ENCODE data around the gene MTOR.
"Not testable (repeated sequence)": the region's sequence is repeated elsewhere in the genome, so short reads cannot be mapped to it uniquely, and the experiment has no call there.

The MTOR gene

GRCh38 chr1:11214698-11215380, 47.5 kb downstream of the MTOR start:
- no peak for DNase-seq

- DNase-seq = no peak
Measured at GRCh38 chr1:11211925-11212587, 50.3 kb downstream of the MTOR start.

DNA sequence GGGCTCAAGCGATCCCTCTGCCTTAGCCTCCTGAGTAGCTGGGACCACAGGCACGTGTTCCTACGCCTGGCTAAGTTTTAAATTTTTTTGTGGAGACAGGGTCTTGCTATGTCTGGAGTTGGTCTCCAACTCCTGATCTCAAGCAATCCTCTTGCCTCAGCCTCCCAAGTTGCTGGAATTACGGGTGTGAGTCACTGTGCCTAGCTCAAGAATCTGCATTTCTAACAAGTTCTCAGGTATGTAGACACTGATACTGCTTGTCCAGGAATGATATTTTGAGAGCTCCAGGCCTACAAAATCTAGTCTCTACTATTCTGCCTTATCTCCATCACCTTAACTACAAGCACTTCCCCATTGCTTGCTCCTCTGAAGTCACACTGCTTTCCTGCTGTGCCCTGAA, 50.9 kb downstream of the MTOR start:
- DNase-seq = no peak

- DNase-seq = no peak
Measured at GRCh38 chr1:11207898-11208611, 54.3 kb downstream of the MTOR start.

GRCh38 chr1:11204396-11205190, 57.8 kb downstream of the MTOR start:
- DNase-seq = no peak

GRCh38 chr1:11198851-11199594, 63.3 kb downstream of the MTOR start:
- no peak for DNase-seq

DNA sequence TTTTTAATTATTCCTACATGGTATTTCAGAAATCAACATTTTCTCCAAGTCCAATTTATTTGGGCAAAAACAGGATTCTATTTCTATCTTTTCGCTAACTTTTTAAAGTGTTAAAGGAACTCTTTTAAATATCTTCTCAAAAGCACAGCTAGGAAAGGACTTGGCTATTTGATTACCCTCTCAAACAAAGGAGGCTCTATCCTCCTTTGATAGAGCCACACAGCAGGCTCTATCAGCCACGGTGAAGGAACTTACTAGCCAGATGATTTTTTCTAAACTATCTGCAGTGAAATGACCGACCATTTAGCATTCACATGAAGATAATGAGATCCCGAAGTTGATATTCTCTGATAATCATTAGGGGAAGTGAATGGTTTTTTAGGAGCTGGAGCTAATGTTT, 64.1 kb downstream of the MTOR start:
- no peak for DNase-seq

GRCh38 chr1:11197359-11197758, 65.0 kb downstream of the MTOR start:
- DNase-seq = no peak

- no peak for DNase-seq
Measured at GRCh38 chr1:11196945-11197344, 65.4 kb downstream of the MTOR start.

- no peak for DNase-seq
Measured at GRCh38 chr1:11194407-11195176, 67.8 kb downstream of the MTOR start.

GRCh38 chr1:11193376-11193775, 69.0 kb downstream of the MTOR start:
- DNase-seq = no peak

DNA sequence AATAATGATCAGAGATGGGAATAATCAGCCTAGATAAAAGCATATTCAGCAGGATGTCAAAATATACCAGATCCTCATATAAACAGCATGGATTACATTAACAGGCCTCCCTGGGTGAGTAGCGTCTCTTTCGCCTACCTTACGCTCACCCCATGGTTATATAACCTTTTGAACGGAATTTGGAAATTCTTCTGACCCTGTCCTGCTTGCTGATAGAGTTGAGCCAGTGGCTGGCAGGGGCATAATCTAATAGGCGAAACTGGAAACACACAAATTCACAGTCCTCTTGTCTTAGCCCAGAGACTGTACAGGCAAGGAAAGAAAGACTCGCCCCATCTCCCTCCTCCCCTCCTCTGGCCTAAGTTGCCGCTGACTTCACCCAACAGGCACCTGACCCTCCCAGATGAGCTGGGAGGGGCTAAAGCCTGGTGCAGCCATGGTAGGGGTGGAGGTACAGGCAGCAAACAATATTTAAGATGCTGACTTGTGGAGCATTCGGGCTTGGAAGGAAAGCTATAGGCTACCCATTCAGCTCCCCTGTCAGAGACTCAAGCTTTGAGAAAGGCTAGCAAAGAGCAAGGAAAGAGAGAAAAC, 73.4 kb downstream of the MTOR start, which contains the start of gene ANGPTL7:
TSS of gene ANGPTL7 (plus strand) at position 498 of the 594 bp plus-strand sequence. CDS start 225 bp downstream, outside the sequence.
- DNase-seq = no peak

GRCh38 chr1:11188381-11188780, 74.0 kb downstream of the MTOR start:
- no peak for DNase-seq

DNA sequence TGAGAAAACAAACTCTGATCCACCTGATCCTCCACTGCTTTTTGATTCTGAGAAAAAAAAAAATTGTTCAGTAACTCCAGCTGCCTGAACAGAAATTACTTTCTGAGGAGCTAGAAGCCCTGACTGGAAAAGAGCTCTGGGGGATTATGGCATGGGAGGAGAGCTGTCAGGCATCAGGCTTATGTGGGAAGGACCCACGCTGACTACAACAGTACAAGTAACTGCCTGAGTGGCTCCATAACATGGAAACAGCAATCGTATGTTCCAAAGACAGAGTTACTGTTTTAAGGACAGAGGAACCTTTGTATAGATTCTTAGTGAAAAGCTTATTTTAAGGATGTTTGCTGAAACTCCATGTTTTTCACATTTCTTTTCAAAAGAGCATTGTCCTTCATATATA, 74.4 kb downstream of the MTOR start:
- DNase-seq = no peak

DNA sequence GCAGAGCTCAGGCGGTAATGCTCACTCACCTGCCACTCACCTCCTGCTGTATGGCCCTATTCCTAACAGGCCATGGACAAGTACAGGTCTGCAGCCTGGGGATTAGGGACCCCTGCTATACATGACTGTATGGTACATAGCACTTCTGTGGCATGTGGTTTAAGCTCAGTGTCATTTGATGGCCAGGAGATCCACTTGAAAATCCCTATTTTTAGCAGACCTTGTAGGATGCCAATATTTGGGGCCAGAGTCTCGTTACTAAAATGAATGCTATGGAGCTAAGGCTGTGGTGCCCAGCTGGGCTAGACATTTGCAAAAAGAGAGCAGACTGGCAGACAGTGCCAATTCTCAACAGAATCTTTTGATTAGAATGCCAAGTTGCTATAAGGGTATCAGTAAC, 74.9 kb downstream of the MTOR start:
- no peak for DNase-seq

GRCh38 chr1:11187000-11187399, 75.4 kb downstream of the MTOR start:
- no peak for DNase-seq

DNA sequence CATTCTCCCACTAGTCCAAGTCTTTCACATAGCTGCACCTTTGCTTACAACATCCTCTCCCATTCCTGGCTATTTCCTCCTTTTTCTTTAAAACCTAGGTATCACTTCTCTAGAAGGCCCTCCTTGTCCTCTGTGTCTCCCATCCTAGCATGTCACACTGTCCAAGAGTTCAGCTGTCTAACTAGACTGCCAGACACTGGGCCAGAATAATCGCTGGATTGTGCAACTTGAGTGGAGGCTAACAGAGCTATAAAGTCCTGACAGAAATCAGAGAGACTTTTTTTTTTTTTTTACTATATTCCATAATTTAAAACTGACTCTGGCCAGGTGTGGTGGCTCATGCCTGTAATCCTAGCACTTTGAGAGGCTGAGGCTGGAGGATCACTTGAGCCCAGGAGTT, 77.4 kb downstream of the MTOR start:
- no peak for DNase-seq

DNA sequence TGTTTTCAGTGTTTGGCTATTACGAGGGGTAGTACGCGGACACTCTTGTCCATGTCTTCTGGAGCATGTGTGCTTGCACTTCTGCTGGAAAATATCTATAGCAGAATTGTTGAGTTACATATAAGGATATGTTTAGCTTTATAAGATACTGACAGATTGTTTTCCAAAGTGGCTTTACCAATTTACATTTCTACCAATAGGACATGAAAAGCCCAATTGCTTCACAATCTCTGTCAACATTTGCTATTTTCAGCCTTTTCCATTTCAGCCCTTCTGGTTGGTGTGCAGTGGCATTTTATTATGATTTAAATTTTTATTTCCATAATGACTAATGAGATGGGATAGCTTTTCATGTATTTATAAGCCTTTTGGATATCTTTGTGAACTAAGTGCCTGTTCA, 79.5 kb downstream of the MTOR start:
- DNase-seq = no peak

- no peak for DNase-seq
Measured at GRCh38 chr1:11180342-11180744, 82.0 kb downstream of the MTOR start.

DNA sequence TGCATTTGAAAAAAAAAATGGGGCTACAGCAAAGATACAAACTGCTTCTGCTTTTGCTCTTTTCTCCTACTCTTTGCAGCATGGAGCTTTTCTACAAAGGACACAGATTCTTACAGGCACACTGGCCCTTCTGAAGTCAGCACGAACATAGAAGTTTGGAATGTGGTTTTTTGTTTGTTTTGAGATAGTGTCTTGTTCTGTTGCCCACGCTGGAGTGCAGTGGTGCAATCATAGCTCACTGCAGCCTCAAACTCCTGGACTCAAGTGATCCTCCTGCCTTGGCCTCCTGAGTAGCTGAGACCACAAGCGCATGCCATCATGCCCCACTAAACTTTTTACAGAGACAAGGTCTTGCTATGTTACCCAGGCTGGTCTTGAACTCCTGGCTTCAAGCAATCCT, 82.6 kb downstream of the MTOR start:
- DNase-seq = not testable (repeated sequence)

- no peak for DNase-seq
Measured at GRCh38 chr1:11179125-11179524, 83.2 kb downstream of the MTOR start.
